HCT116 (cell line): Measurements from ENCODE around the gene P2RY14. TPM values are rescaled to one million over a fixed set of nuclear protein-coding genes. Genes with fewer than 3 reads are reported as not detected.

ENCODE experiments used
- ATAC-seq: fragments of 200-7000 bp; cut with Tn5 transposase; 2 replicates; pipeline ENCODE4 v1.9.1; 2020; ENCODE audit warnings: mild to moderate bottlenecking, moderate library complexity
- BruUV-seq: library from RNA; stranded (reverse); fragments of 400-500 nt; replicated peaks from 2 replicates; lab custom pipeline; 2021; lab: Mats Ljungman, UMichigan
- CTCF ChIA-PET: fragments of 300-600 bp; sonication (Branson Sonifier 250); formaldehyde crosslinking; loops from one replicate; lab custom pipeline; 2021; ENCODE audit warnings: antibody characterized with exemption; lab: Charles Lee
- POLR2A ChIA-PET: fragments of 300-600, 350-600 bp; sonication (Branson Sonifier 250); formaldehyde crosslinking; loops from one replicate; lab custom pipeline; 2021; ENCODE audit warnings: antibody characterized with exemption; lab: Charles Lee
- RAD21 ChIA-PET, 2 experiments: fragments of 300-600 bp; sonication (Branson Sonifier 250); formaldehyde crosslinking; loops; one replicate each; lab custom pipeline; 2023; ENCODE audit warnings: low total read pairs in 2 of 2; ENCODE audit not compliant: uncharacterized antibody in 2 of 2, unreplicated experiment in 2 of 2, low non-redundant PET in 1 of 2; lab: Charles Lee
- DNase-seq: peaks from one replicate; pipeline ENCODE4 v3.0.0-alpha.2; 2010; ENCODE audit warnings: low read depth, low spot score
- H2AFZ ChIP-seq: fragments of 200-600 bp; shearing (Covaris generic), sonication (generic); 2 replicates; pipeline ENCODE4 v1.6.1; 2017; ENCODE audit warnings: low read depth, mixed run types, mixed read lengths, antibody characterized with exemption, low read length; ENCODE audit not compliant: poor library complexity, severe bottlenecking
- H3K27ac ChIP-seq: 2 replicates; pipeline ENCODE4 v1.5.1; 2012; ENCODE audit warnings: low read depth, low read length
- H3K27me3 ChIP-seq: fragments of 200-600 bp; sonication (generic); 2 replicates; pipeline ENCODE4 v1.6.1; 2016; ENCODE audit warnings: mixed run types, low read length, mixed read lengths; ENCODE audit not compliant: insufficient read depth
- H3K36me3 ChIP-seq, 2 experiments: fragments of 200-500 bp in 1 of 2; fragments of 200-600 bp in 1 of 2; sonication (Bioruptor generic) in 1 of 2; sonication (generic) in 1 of 2; 2 replicates each; pipeline versions ENCODE4 v1.5.1 to v1.6.1; 2014 to 2016; ENCODE audit warnings: low read length in 2 of 2, inconsistent platforms in 1 of 2, mixed read lengths in 1 of 2, mixed run types in 1 of 2; ENCODE audit not compliant: insufficient read depth in 2 of 2, control insufficient read depth in 1 of 2
- H3K4me1 ChIP-seq, 2 experiments: fragments of 200-600 bp in 1 of 2; sonication (generic) in 1 of 2; 2 replicates each; pipeline versions ENCODE4 v1.5.1 to v1.6.1; 2012 to 2017; ENCODE audit warnings: low read length in 2 of 2, inconsistent platforms in 1 of 2, mild to moderate bottlenecking in 1 of 2, mixed read lengths in 1 of 2, mixed run types in 1 of 2, moderate library complexity in 1 of 2; ENCODE audit not compliant: insufficient read depth in 2 of 2, control insufficient read depth in 1 of 2
- H3K4me2 ChIP-seq: fragments of 200-600 bp; sonication (generic); 2 replicates; pipeline ENCODE4 v1.6.1; 2017; ENCODE audit warnings: mixed run types, low read length, mixed read lengths
- H3K4me3 ChIP-seq, 2 experiments: fragments of 200-600 bp in 1 of 2; sonication (generic) in 1 of 2; replicated peaks in 1 of 2; 2 replicates each; pipeline ENCODE4 v1.5.1; 2011 to 2016; ENCODE audit warnings: low read length in 2 of 2, control low read depth in 1 of 2, low read depth in 1 of 2, mild to moderate bottlenecking in 1 of 2, mixed read lengths in 1 of 2, mixed run types in 1 of 2
- H3K79me2 ChIP-seq: fragments of 200-600 bp; sonication (generic); 2 replicates; pipeline ENCODE4 v1.6.1; 2017; ENCODE audit warnings: mild to moderate bottlenecking, mixed run types, low read length, moderate library complexity, mixed read lengths; ENCODE audit not compliant: insufficient read depth
- H3K9ac ChIP-seq: fragments of 200-600 bp; sonication (generic); 2 replicates; pipeline ENCODE4 v1.6.1; 2016; ENCODE audit warnings: low read length, mixed read lengths
- H3K9me2 ChIP-seq: fragments of 200-600 bp; sonication (generic), shearing (Covaris generic); 2 replicates; pipeline ENCODE4 v1.6.1; 2017; ENCODE audit warnings: mixed run types, mild to moderate bottlenecking, moderate library complexity; ENCODE audit not compliant: insufficient read depth
- H3K9me3 ChIP-seq, 2 experiments: fragments of 200-500 bp in 1 of 2; fragments of 200-600 bp in 1 of 2; sonication (Bioruptor generic) in 1 of 2; sonication (generic) in 1 of 2; 2 replicates each; pipeline ENCODE4 v1.6.1; 2014 to 2017; ENCODE audit warnings: low read length in 2 of 2, mixed read lengths in 2 of 2, inconsistent platforms in 1 of 2, low read depth in 1 of 2, mild to moderate bottlenecking in 1 of 2, mixed run types in 1 of 2, moderate library complexity in 1 of 2; ENCODE audit not compliant: control insufficient read depth in 1 of 2, insufficient read depth in 1 of 2
- H4K20me1 ChIP-seq: fragments of 200-600 bp; sonication (generic), shearing (Covaris generic); 2 replicates; pipeline ENCODE4 v1.6.1; 2017; ENCODE audit warnings: mixed run types, mild to moderate bottlenecking, moderate library complexity; ENCODE audit not compliant: insufficient read depth
- ATF3 ChIP-seq: IDR thresholded peaks from 2 replicates; pipeline ENCODE4 v1.6.1; 2012
- CBX3 ChIP-seq: IDR thresholded peaks from 2 replicates; pipeline ENCODE4 v1.6.1; 2012; ENCODE audit warnings: low read depth
- CEBPB ChIP-seq: IDR thresholded peaks from 2 replicates; pipeline ENCODE4 v1.6.1; 2012; ENCODE audit warnings: low read depth
- ELF1 ChIP-seq: IDR thresholded peaks from 2 replicates; pipeline ENCODE4 v1.6.1; 2012; ENCODE audit warnings: low read depth, borderline replicate concordance
- EZH2 ChIP-seq: fragments of 200-600 bp; sonication (generic); IDR thresholded peaks from 2 replicates; pipeline ENCODE4 v1.6.1; 2017; ENCODE audit warnings: antibody characterized with exemption, mixed run types
- EZH2phosphoT487 ChIP-seq: fragments of 200-600 bp; IDR thresholded peaks from 2 replicates; pipeline ENCODE4 v1.6.1; 2018; ENCODE audit warnings: antibody characterized with exemption, borderline replicate concordance
- JUND ChIP-seq: IDR thresholded peaks from 2 replicates; pipeline ENCODE4 v1.6.1; 2012
- MAX ChIP-seq: IDR thresholded peaks from 2 replicates; pipeline ENCODE4 v1.6.1; 2012
- RAD21 ChIP-seq: IDR thresholded peaks from 2 replicates; pipeline ENCODE4 v1.6.1; 2012; ENCODE audit warnings: low read depth, mild to moderate bottlenecking
- SP1 ChIP-seq: IDR thresholded peaks from 2 replicates; pipeline ENCODE4 v1.6.1; 2012; ENCODE audit warnings: low read depth
- SRF ChIP-seq: IDR thresholded peaks from 2 replicates; pipeline ENCODE4 v1.6.1; 2012; ENCODE audit warnings: low read depth
- TCF7L2 ChIP-seq: IDR thresholded peaks from 2 replicates; pipeline ENCODE4 v1.7.0; 2011; ENCODE audit warnings: borderline replicate concordance, inconsistent platforms; ENCODE audit not compliant: insufficient read depth, insufficient read length; ENCODE audit errors: extremely low read depth
- YY1 ChIP-seq: IDR thresholded peaks from 2 replicates; pipeline ENCODE4 v1.6.1; 2011; ENCODE audit warnings: low read length, low read depth, moderate library complexity, mild to moderate bottlenecking; ENCODE audit not compliant: insufficient replicate concordance; ENCODE audit errors: extremely low read depth
- ZNF274 ChIP-seq: fragments of 200-500 bp; sonication (Bioruptor generic); IDR thresholded peaks from 2 replicates; pipeline ENCODE4 v1.6.1; 2014; ENCODE audit warnings: mild to moderate bottlenecking, low read depth, low read length, inconsistent platforms
- intact Hi-C: fragments of 100-400 bp; cut with micrococcal nuclease; formaldehyde crosslinking; loops from 2 replicates; pipeline ENCODE4 v1.10.0; 2022
- total RNA-seq: library from RNA; stranded (reverse); gene quantifications from one replicate; pipeline ENCODE4 v1.2.1, GENCODE V29; 2021; ENCODE audit not compliant: unreplicated experiment
- TF ChIP-seq, protein P1 (sequence below), 3 experiments: fragments of 200-600 bp in 1 of 3; sonication (generic) in 1 of 3; IDR thresholded peaks in 2 of 3; conservative IDR thresholded peaks in 1 of 3; 2 replicates each; pipeline ENCODE4 v1.5.1; 2012 to 2017; ENCODE audit warnings: low read depth in 2 of 3, low read length in 2 of 3, antibody characterized with exemption in 1 of 3, borderline replicate concordance in 1 of 3, control low read depth in 1 of 3, mild to moderate bottlenecking in 1 of 3, mixed read lengths in 1 of 3, mixed run types in 1 of 3, moderate library complexity in 1 of 3; ENCODE audit not compliant: insufficient read depth in 1 of 3
- TF ChIP-seq, protein P2 (sequence below): IDR thresholded peaks from 2 replicates; pipeline ENCODE4 v1.6.1; 2011; ENCODE audit warnings: mild to moderate bottlenecking, low read length, moderate library complexity; ENCODE audit not compliant: insufficient replicate concordance; ENCODE audit errors: extremely low read depth
- TF ChIP-seq, protein P3 (sequence below): IDR thresholded peaks from 2 replicates; pipeline ENCODE4 v1.6.1; 2012; ENCODE audit warnings: low read depth

The P2RY14 gene
- total RNA-seq, 1 experiment from 2014 or later = not detected

DNA sequence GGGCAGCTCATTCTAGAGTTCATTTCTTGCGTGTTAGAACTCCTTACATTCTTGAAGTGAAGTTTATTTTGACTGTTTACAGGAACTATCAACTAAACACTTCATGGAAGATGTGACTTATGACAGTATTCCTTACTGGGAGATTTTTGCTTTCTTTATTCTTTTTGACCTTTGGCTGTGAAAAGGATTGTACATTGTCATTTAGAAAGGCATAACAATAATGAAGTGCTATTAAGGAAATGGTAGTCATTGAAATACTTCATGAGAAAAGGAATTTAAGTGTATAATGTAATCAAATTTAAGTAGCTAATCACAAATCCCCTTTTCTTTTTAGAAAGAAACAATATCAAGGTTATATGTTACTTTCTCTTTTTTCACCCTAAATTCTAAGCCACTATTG lies 11.3 kb downstream of the P2RY14 start (continued):
- TF ChIP-seq, protein P1, sequence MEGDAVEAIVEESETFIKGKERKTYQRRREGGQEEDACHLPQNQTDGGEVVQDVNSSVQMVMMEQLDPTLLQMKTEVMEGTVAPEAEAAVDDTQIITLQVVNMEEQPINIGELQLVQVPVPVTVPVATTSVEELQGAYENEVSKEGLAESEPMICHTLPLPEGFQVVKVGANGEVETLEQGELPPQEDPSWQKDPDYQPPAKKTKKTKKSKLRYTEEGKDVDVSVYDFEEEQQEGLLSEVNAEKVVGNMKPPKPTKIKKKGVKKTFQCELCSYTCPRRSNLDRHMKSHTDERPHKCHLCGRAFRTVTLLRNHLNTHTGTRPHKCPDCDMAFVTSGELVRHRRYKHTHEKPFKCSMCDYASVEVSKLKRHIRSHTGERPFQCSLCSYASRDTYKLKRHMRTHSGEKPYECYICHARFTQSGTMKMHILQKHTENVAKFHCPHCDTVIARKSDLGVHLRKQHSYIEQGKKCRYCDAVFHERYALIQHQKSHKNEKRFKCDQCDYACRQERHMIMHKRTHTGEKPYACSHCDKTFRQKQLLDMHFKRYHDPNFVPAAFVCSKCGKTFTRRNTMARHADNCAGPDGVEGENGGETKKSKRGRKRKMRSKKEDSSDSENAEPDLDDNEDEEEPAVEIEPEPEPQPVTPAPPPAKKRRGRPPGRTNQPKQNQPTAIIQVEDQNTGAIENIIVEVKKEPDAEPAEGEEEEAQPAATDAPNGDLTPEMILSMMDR (IDR thresholded peaks at IDR 0.05 in 2 of 3, conservative IDR thresholded peaks at IDR 0.05 in 1 of 3; ENCODE audit: borderline replicate concordance in 1 of 3, insufficient read depth in 1 of 3, low read depth in 2 of 3, low read length in 2 of 3) = no peak
- TF ChIP-seq EZH2phosphoT487 (no peak), SRF (no peak), ATF3 (no peak), EZH2 (no peak), SP1 (no peak), YY1 (no peak)
- TF ChIP-seq, all 23 proteins: peak for 0

GRCh38 chr3:151265866-151266265 lies 12.5 kb downstream of the P2RY14 start:
- RAD21 ChIA-PET = no interaction called here
- no peaks in the 10 kb centered on the region for H3K9me3 ChIP-seq
- no peaks in the 10 kb centered on the region for H3K4me1 ChIP-seq
- H3K9me2 ChIP-seq = no peaks in the 10 kb centered on the region
- H3K79me2 ChIP-seq = no peaks in the 10 kb centered on the region
- H3K4me3 ChIP-seq = no peak overlapping the region
- H2AFZ ChIP-seq = no peak overlapping the region
- no peaks in the 10 kb centered on the region for H4K20me1 ChIP-seq
- POLR2A ChIA-PET = no interaction called here
- H3K27me3 ChIP-seq = no peaks in the 10 kb centered on the region
- H3K9ac ChIP-seq = no peak overlapping the region
- DNase-seq = no peak
- intact Hi-C loops = no loop called here
- TF ChIP-seq YY1 (no peak), ZNF274 (no peak), MAX (no peak), ATF3 (no peak), CEBPB (no peak), CBX3 (no peak), SRF (no peak), TCF7L2 (no peak), RAD21 (no peak), SP1 (no peak), ELF1 (no peak), JUND (no peak)
- TF ChIP-seq, protein P2, sequence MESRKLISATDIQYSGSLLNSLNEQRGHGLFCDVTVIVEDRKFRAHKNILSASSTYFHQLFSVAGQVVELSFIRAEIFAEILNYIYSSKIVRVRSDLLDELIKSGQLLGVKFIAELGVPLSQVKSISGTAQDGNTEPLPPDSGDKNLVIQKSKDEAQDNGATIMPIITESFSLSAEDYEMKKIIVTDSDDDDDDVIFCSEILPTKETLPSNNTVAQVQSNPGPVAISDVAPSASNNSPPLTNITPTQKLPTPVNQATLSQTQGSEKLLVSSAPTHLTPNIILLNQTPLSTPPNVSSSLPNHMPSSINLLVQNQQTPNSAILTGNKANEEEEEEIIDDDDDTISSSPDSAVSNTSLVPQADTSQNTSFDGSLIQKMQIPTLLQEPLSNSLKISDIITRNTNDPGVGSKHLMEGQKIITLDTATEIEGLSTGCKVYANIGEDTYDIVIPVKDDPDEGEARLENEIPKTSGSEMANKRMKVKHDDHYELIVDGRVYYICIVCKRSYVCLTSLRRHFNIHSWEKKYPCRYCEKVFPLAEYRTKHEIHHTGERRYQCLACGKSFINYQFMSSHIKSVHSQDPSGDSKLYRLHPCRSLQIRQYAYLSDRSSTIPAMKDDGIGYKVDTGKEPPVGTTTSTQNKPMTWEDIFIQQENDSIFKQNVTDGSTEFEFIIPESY = no peak
- TF ChIP-seq, protein P3, sequence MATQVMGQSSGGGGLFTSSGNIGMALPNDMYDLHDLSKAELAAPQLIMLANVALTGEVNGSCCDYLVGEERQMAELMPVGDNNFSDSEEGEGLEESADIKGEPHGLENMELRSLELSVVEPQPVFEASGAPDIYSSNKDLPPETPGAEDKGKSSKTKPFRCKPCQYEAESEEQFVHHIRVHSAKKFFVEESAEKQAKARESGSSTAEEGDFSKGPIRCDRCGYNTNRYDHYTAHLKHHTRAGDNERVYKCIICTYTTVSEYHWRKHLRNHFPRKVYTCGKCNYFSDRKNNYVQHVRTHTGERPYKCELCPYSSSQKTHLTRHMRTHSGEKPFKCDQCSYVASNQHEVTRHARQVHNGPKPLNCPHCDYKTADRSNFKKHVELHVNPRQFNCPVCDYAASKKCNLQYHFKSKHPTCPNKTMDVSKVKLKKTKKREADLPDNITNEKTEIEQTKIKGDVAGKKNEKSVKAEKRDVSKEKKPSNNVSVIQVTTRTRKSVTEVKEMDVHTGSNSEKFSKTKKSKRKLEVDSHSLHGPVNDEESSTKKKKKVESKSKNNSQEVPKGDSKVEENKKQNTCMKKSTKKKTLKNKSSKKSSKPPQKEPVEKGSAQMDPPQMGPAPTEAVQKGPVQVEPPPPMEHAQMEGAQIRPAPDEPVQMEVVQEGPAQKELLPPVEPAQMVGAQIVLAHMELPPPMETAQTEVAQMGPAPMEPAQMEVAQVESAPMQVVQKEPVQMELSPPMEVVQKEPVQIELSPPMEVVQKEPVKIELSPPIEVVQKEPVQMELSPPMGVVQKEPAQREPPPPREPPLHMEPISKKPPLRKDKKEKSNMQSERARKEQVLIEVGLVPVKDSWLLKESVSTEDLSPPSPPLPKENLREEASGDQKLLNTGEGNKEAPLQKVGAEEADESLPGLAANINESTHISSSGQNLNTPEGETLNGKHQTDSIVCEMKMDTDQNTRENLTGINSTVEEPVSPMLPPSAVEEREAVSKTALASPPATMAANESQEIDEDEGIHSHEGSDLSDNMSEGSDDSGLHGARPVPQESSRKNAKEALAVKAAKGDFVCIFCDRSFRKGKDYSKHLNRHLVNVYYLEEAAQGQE = no peak
- TF ChIP-seq, all 23 proteins: peak for 0
- CTCF ChIA-PET = no interaction called here
- H3K27ac ChIP-seq = no peak overlapping the region
- no peak for ATAC-seq
- H3K36me3 ChIP-seq = no peaks in the 10 kb centered on the region
- H3K4me2 ChIP-seq = no peak overlapping the region
- no TSS peak for BruUV-seq
